OCI-LY7 (cell line): ENCODE data around the gene ANGPTL8. TPM values are rescaled to one million over a fixed set of nuclear protein-coding genes. Genes with fewer than 3 reads are reported as not detected.

Source experiments
- BruUV-seq: library from RNA; stranded (reverse); fragments of 400-500 nt; replicated peaks from 2 replicates; lab custom pipeline; 2021; lab: Mats Ljungman, UMichigan
- CTCF ChIA-PET: fragments of 300-600 bp; sonication (Branson Sonifier 250); formaldehyde crosslinking; loops from one replicate; lab custom pipeline; 2022; ENCODE audit warnings: antibody characterized with exemption; ENCODE audit not compliant: unreplicated experiment; lab: Charles Lee
- POLR2A ChIA-PET: fragments of 300-600 bp; sonication (Branson Sonifier 250); formaldehyde crosslinking; loops from one replicate; lab custom pipeline; 2022; ENCODE audit warnings: antibody characterized with exemption; lab: Charles Lee
- DNase-seq: peaks from one replicate; pipeline ENCODE4 v3.0.0-alpha.2; 2015; ENCODE audit warnings: low spot score
- H2AFZ ChIP-seq: fragments of 200-600 bp; sonication (generic), shearing (Covaris generic); 2 replicates; pipeline ENCODE4 v1.6.1; 2014; ENCODE audit warnings: mild to moderate bottlenecking, antibody characterized with exemption, low read length, moderate library complexity
- H3K27ac ChIP-seq: fragments of 200-600 bp; sonication (generic); 2 replicates; pipeline ENCODE4 v1.5.1; 2014; ENCODE audit warnings: mixed run types, low read depth, mild to moderate bottlenecking, moderate library complexity, low read length, inconsistent platforms; ENCODE audit not compliant: poor library complexity, severe bottlenecking
- H3K36me3 ChIP-seq: fragments of 200-600 bp; sonication (generic); 2 replicates; pipeline ENCODE4 v1.6.1; 2014; ENCODE audit warnings: mild to moderate bottlenecking, antibody characterized with exemption, low read length, moderate library complexity, mixed read lengths; ENCODE audit not compliant: insufficient read depth
- H3K4me1 ChIP-seq: fragments of 200-600 bp; sonication (generic); 2 replicates; pipeline ENCODE4 v1.5.1; 2014; ENCODE audit warnings: mild to moderate bottlenecking, low read length; ENCODE audit not compliant: insufficient read depth, poor library complexity, severe bottlenecking
- H3K4me2 ChIP-seq: fragments of 200-600 bp; sonication (generic); 2 replicates; pipeline ENCODE4 v1.6.1; 2014; ENCODE audit warnings: mild to moderate bottlenecking, low read length
- H3K4me3 ChIP-seq: fragments of 200-600 bp; sonication (generic); 2 replicates; pipeline ENCODE4 v1.5.1; 2014; ENCODE audit warnings: mild to moderate bottlenecking, low read depth, low read length; ENCODE audit not compliant: poor library complexity, severe bottlenecking
- H3K79me2 ChIP-seq: fragments of 200-600 bp; sonication (generic); 2 replicates; pipeline ENCODE4 v1.6.1; 2016; ENCODE audit warnings: low read depth, mild to moderate bottlenecking, low read length, moderate library complexity, mixed read lengths; ENCODE audit not compliant: insufficient read depth
- H3K9me2 ChIP-seq: fragments of 200-600 bp; sonication (generic); 2 replicates; pipeline ENCODE4 v1.6.1; 2016; ENCODE audit warnings: mild to moderate bottlenecking, low read length, mixed read lengths; ENCODE audit not compliant: insufficient read depth
- H3K9me3 ChIP-seq: fragments of 200-600 bp; sonication (generic); 2 replicates; pipeline ENCODE4 v1.6.1; 2014; ENCODE audit warnings: mild to moderate bottlenecking, mixed run types, low read length, mixed read lengths
- H4K20me1 ChIP-seq: fragments of 200-600 bp; sonication (generic); 2 replicates; pipeline ENCODE4 v1.6.1; 2014; ENCODE audit warnings: mild to moderate bottlenecking, antibody characterized with exemption, low read length, moderate library complexity, mixed read lengths; ENCODE audit not compliant: insufficient read depth
- EZH2phosphoT487 ChIP-seq: fragments of 200-600 bp; sonication (generic); IDR thresholded peaks from 2 replicates; pipeline ENCODE4 v1.6.1; 2018; ENCODE audit warnings: low read depth, borderline replicate concordance, mild to moderate bottlenecking, mixed run types, antibody characterized with exemption, low read length, moderate library complexity, mixed read lengths
- intact Hi-C: fragments of 100-400 bp; cut with micrococcal nuclease; formaldehyde crosslinking; loops from one replicate; pipeline ENCODE4 v1.10.0; 2022; ENCODE audit not compliant: unreplicated experiment
- total RNA-seq, 2 experiments: library from RNA; depleted of rRNA in 1 of 2; stranded (reverse); fragments of >200 nt in 1 of 2; shearing (Covaris generic) in 1 of 2; gene quantifications; 2 replicates each; pipeline ENCODE4 v1.2.3, GENCODE V29; 2014 to 2022
- TF ChIP-seq, protein P1 (sequence below): fragments of 200-600 bp; sonication (generic); conservative IDR thresholded peaks from 2 replicates; pipeline ENCODE4 v1.5.1; 2014; ENCODE audit warnings: mild to moderate bottlenecking, antibody characterized with exemption, low read length, moderate library complexity, mixed read lengths

The ANGPTL8 gene
- total RNA-seq, 2 experiments from 2014 or later: not detected

DNA sequence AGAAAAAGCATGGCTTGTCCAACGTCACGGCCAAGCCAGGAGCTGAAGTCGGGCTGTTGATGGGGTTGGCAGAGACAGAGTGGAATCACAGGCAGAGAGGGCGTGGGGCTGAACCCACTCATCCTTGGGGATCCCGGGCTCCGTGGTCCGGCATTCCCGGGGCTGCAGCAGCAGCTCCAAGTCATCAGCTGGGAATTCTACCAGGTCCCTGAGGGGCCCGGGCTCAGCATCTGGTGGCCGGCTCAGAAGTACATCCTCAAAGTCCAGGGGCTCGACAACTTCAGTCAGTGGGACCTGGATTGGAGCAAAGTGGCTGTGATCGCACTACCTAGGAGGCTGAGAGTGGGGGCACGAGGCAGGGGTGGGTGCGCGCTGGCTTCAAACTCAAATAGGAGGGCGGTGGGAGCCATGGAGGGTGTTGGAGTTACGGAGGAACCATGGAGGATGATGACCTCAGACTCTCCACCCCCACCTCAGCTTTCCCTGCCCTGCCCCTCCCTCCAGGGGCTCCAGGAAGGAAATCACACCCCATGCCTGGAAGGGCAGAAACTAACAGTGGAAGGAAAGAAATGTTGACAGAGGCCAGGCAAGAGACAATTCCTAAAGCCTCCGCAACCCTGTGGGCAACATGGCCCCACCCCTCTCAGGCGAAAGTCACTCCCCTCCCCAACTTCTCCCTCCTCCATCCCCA lies 13.4 kb downstream of the ANGPTL8 start:
- no peak overlapping the region for H3K4me2 ChIP-seq
- no peaks in the 10 kb centered on the region for H3K9me3 ChIP-seq
- H3K36me3 ChIP-seq: peaks cover 7% of the 10 kb centered on the region
- ChIA-PET CTCF (no interaction called here), POLR2A (no interaction called here)
- no peaks in the 10 kb centered on the region for H4K20me1 ChIP-seq
- H3K79me2 ChIP-seq: no peaks in the 10 kb centered on the region
- intact Hi-C loops: no loop called here
- BruUV-seq: no TSS peak
- no peak overlapping the region for H3K4me3 ChIP-seq
- no peak for TF ChIP-seq EZH2phosphoT487
- TF ChIP-seq, protein P1, sequence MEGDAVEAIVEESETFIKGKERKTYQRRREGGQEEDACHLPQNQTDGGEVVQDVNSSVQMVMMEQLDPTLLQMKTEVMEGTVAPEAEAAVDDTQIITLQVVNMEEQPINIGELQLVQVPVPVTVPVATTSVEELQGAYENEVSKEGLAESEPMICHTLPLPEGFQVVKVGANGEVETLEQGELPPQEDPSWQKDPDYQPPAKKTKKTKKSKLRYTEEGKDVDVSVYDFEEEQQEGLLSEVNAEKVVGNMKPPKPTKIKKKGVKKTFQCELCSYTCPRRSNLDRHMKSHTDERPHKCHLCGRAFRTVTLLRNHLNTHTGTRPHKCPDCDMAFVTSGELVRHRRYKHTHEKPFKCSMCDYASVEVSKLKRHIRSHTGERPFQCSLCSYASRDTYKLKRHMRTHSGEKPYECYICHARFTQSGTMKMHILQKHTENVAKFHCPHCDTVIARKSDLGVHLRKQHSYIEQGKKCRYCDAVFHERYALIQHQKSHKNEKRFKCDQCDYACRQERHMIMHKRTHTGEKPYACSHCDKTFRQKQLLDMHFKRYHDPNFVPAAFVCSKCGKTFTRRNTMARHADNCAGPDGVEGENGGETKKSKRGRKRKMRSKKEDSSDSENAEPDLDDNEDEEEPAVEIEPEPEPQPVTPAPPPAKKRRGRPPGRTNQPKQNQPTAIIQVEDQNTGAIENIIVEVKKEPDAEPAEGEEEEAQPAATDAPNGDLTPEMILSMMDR: no peak
- no peak for DNase-seq
- H3K27ac ChIP-seq: no peak overlapping the region
- H2AFZ ChIP-seq: no peak overlapping the region
- no peaks in the 10 kb centered on the region for H3K4me1 ChIP-seq
- H3K9me2 ChIP-seq: no peaks in the 10 kb centered on the region

DNA sequence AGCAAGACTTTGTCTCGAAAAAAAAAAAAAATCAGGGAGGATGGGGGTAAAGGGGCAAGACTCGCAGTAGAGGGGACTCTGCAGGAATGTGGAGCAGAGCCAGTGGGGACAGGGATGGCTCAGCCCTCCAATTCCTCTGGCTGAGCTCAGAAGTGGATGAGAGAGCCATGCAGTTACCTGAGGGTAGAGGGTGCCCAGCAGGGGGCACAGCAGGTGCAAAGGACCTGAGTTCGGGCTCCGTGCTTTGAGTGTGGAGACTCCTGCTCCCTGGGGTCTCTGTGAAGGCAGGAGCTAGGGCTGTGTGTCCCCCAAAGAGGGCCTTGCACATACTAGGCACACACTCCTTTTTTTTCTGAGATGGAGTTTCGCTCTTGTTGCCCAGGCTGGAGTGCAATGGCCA lies 15.2 kb downstream of the ANGPTL8 start:
- H3K27ac ChIP-seq: no peak overlapping the region
- H3K9me2 ChIP-seq: no peaks in the 10 kb centered on the region
- no peaks in the 10 kb centered on the region for H4K20me1 ChIP-seq
- intact Hi-C loops: no loop called here
- no peak for DNase-seq
- no peak overlapping the region for H3K4me2 ChIP-seq
- ChIA-PET CTCF (interaction anchor here (0.5 kb wide), 1 partner anchor 35 kb away, joined by 3 read pairs; no protein-coding TSS in a partner anchor), POLR2A (no interaction called here)
- no peaks in the 10 kb centered on the region for H3K36me3 ChIP-seq
- H3K4me1 ChIP-seq: no peaks in the 10 kb centered on the region
- TF ChIP-seq EZH2phosphoT487: no peak
- TF ChIP-seq, protein P1: peak; percentile 62
- no peaks in the 10 kb centered on the region for H3K9me3 ChIP-seq
- H3K4me3 ChIP-seq: no peak overlapping the region
- H2AFZ ChIP-seq: no peak overlapping the region
- no peaks in the 10 kb centered on the region for H3K79me2 ChIP-seq
- no TSS peak for BruUV-seq

DNA sequence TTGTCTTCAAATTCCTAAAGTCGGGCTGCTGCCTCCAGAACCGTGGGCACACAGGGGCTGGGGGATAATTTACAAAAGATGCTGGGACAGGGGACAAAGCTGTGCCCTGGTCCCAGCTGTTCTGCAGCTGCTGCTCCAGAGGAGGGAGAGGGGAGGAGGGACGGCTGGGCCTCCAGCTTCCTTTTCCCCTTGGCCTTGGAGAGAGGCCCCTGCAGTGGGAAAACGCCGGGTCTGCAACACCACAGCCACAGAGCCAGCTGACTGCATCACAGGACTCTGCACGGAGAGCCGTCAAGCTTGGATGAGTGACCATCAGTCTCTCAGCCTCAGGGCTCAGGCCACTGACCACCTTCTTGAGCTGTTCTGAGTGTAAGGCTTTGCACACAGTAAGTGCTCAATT lies 16.8 kb downstream of the ANGPTL8 start:
- no TSS peak for BruUV-seq
- ChIA-PET CTCF (interaction anchor here (0.5 kb wide), 2 partner anchors 196 to 414 kb away, joined by 3 read pairs; no protein-coding TSS in a partner anchor), POLR2A (interaction anchor here (0.9 kb wide), 1 partner anchor 67 kb away, joined by 4 read pairs; no protein-coding TSS in a partner anchor)
- H3K9me3 ChIP-seq: no peaks in the 10 kb centered on the region
- peaks cover under 1% of the 10 kb centered on the region for H3K4me1 ChIP-seq
- no peak for TF ChIP-seq EZH2phosphoT487
- TF ChIP-seq, protein P1: no peak
- H3K27ac ChIP-seq: no peak overlapping the region
- H3K9me2 ChIP-seq: no peaks in the 10 kb centered on the region
- H3K36me3 ChIP-seq: no peaks in the 10 kb centered on the region
- H2AFZ ChIP-seq: no peak overlapping the region
- no peak for DNase-seq
- H3K79me2 ChIP-seq: no peaks in the 10 kb centered on the region
- H4K20me1 ChIP-seq: no peaks in the 10 kb centered on the region
- intact Hi-C loops: no loop called here
- no peak overlapping the region for H3K4me3 ChIP-seq
- H3K4me2 ChIP-seq: no peak overlapping the region
